OCI-LY3 (cell line): Measurements from ENCODE around the gene PICALM.

Source experiments
- H2AFZ ChIP-seq: fragments of 200-600, 300-600 bp; shearing (Covaris generic); 2 replicates; pipeline ENCODE4 v1.6.0; 2014; ENCODE audit warnings: antibody characterized with exemption, low read depth, low read length
- H3K27ac ChIP-seq: fragments of 200-600, 300-600 bp; sonication (generic); 2 replicates; pipeline ENCODE4 v1.5.1; 2014; ENCODE audit warnings: mild to moderate bottlenecking, low read length, moderate library complexity, mixed read lengths
- H3K27me3 ChIP-seq: fragments of 200-600, 300-600 bp; sonication (generic); 2 replicates; pipeline ENCODE4 v1.6.1; 2014; ENCODE audit warnings: low read depth, low read length, mixed read lengths
- H3K36me3 ChIP-seq: fragments of 200-600, 300-600 bp; sonication (generic); replicated peaks from 2 replicates; pipeline ENCODE3; 2014; ENCODE audit warnings: low read depth, low read length, mixed read lengths
- H3K4me1 ChIP-seq: fragments of 300-600, 200-600 bp; sonication (generic); 2 replicates; pipeline ENCODE4 v1.6.1; 2014; ENCODE audit warnings: low read length, mixed read lengths
- H3K4me2 ChIP-seq: fragments of 200-600, 300-600 bp; sonication (generic); 2 replicates; pipeline ENCODE4 v1.6.1; 2014; ENCODE audit warnings: low read length, mixed read lengths
- H3K4me3 ChIP-seq: fragments of 300-600, 200-600 bp; sonication (generic); 2 replicates; pipeline ENCODE4 v1.5.1; 2014; ENCODE audit warnings: antibody characterized with exemption, mild to moderate bottlenecking, low read length, moderate library complexity
- H3K79me2 ChIP-seq: fragments of 300-600, 200-600 bp; shearing (Covaris generic); 2 replicates; pipeline ENCODE4 v1.6.1; 2014; ENCODE audit warnings: mild to moderate bottlenecking, low read length, mixed read lengths
- H3K9ac ChIP-seq: fragments of 300-600, 200-600 bp; shearing (Covaris generic); 2 replicates; pipeline ENCODE4 v1.6.0; 2014; ENCODE audit warnings: mild to moderate bottlenecking, low read length, moderate library complexity
- H3K9me3 ChIP-seq: fragments of 200-600, 300-600 bp; shearing (Covaris generic); 2 replicates; pipeline ENCODE4 v1.6.1; 2014; ENCODE audit warnings: low read length, mixed read lengths; ENCODE audit not compliant: insufficient read depth
- H4K20me1 ChIP-seq: fragments of 200-600, 300-600 bp; sonication (generic); 2 replicates; pipeline ENCODE4 v1.6.1; 2016; ENCODE audit warnings: low read length, mixed read lengths; ENCODE audit not compliant: insufficient read depth
- EZH2phosphoT487 ChIP-seq: fragments of 200-600 bp; shearing (Covaris generic); IDR thresholded peaks from 2 replicates; pipeline ENCODE4 v1.6.1; 2018; ENCODE audit warnings: antibody characterized with exemption, mixed run types, low read depth
- TF ChIP-seq, protein P1 (sequence below): fragments of 200-600, 300-600 bp; sonication (generic); IDR thresholded peaks from 2 replicates; pipeline ENCODE4 v1.5.1; 2014; ENCODE audit warnings: antibody characterized with exemption, low read length, low read depth

Gene PICALM

GRCh38 chr11:85989746-85990145 is 79.1 kb downstream of the PICALM start:
- no peak overlapping the region for H2AFZ ChIP-seq
- no peaks in the 10 kb centered on the region for H3K27me3 ChIP-seq
- TF ChIP-seq EZH2phosphoT487 = no peak
- TF ChIP-seq, protein P1, sequence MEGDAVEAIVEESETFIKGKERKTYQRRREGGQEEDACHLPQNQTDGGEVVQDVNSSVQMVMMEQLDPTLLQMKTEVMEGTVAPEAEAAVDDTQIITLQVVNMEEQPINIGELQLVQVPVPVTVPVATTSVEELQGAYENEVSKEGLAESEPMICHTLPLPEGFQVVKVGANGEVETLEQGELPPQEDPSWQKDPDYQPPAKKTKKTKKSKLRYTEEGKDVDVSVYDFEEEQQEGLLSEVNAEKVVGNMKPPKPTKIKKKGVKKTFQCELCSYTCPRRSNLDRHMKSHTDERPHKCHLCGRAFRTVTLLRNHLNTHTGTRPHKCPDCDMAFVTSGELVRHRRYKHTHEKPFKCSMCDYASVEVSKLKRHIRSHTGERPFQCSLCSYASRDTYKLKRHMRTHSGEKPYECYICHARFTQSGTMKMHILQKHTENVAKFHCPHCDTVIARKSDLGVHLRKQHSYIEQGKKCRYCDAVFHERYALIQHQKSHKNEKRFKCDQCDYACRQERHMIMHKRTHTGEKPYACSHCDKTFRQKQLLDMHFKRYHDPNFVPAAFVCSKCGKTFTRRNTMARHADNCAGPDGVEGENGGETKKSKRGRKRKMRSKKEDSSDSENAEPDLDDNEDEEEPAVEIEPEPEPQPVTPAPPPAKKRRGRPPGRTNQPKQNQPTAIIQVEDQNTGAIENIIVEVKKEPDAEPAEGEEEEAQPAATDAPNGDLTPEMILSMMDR = no peak
- H3K36me3 ChIP-seq = peaks cover 64% of the 10 kb centered on the region
- H3K4me1 ChIP-seq = peaks cover 18% of the 10 kb centered on the region
- H3K79me2 ChIP-seq = peaks cover 15% of the 10 kb centered on the region
- peaks cover 10% of the 10 kb centered on the region for H4K20me1 ChIP-seq
- no peak overlapping the region for H3K9ac ChIP-seq
- no peak overlapping the region for H3K4me3 ChIP-seq
- no peaks in the 10 kb centered on the region for H3K9me3 ChIP-seq
- H3K4me2 ChIP-seq = no peak overlapping the region
- H3K27ac ChIP-seq = no peak overlapping the region

- Histone ChIP-seq H3K79me2 (peaks cover 15% of the 10 kb centered on the region), H3K4me3 (no peak overlapping the region), H3K9me3 (no peaks in the 10 kb centered on the region), H3K4me2 (0 out of 2 replicates have a peak overlapping the region, but pooled peaks have one; percentile 1), H3K27me3 (no peaks in the 10 kb centered on the region), H4K20me1 (peaks cover 10% of the 10 kb centered on the region), H3K9ac (no peak overlapping the region), H3K36me3 (peaks cover 65% of the 10 kb centered on the region), H3K27ac (no peak overlapping the region; the same call in 1 of the 2 replicates), H2AFZ (no peak overlapping the region), H3K4me1 (peaks cover 18% of the 10 kb centered on the region)
- no peak for TF ChIP-seq EZH2phosphoT487
- TF ChIP-seq, protein P1 = no peak
These were observed 80.1 kb downstream of the PICALM start for GRCh38 chr11:85988780-85989179.

DNA sequence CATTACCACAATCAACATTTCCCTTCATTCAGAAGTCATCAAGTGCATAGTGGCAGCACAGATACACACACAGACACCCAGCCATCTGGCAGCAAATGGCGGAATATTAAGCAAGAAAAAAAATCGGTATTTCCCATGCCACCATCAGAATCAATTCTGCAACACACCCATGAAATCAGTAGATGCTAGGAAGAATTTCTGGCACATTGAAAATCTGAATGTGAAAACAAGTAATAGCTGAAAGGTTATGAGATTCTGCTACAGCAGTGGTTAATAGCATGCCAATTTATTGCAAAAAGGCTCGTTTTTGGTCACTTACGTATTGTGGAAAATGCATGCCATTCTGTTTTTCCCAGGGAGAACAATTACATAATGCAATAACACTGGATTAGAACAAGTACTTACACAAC is 91.1 kb downstream of the PICALM start:
- H3K4me1 ChIP-seq = peaks cover 14% of the 10 kb centered on the region
- H3K4me3 ChIP-seq = no peak overlapping the region
- no peaks in the 10 kb centered on the region for H3K27me3 ChIP-seq
- H3K4me2 ChIP-seq = no peak overlapping the region
- no peak overlapping the region for H3K27ac ChIP-seq
- no peak for TF ChIP-seq EZH2phosphoT487
- TF ChIP-seq, protein P1 = no peak
- no peaks in the 10 kb centered on the region for H3K79me2 ChIP-seq
- peaks cover 66% of the 10 kb centered on the region for H3K36me3 ChIP-seq
- H3K9ac ChIP-seq = no peak overlapping the region
- H3K9me3 ChIP-seq = no peaks in the 10 kb centered on the region
- no peak overlapping the region for H2AFZ ChIP-seq
- peaks cover 17% of the 10 kb centered on the region; the same call in 1 of the 2 replicates for H4K20me1 ChIP-seq

DNA sequence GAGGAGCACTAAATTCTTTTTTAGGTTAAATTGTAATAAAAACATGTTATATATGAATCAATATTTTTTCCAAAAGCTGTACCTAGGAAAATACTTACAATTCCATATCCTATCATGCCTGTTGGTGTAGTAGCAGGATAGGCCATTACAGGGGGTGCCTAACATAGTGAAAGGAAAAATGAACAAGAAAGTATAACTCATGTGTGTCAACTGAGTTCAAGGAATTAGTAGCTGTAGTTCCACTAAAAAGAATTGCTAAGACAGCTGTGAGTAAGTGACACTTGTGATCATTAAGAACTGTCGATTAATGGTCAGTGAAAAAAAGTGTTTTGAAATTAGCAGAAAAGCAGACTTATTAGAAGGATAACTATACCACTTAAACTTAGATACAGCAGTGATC is 92.4 kb downstream of the PICALM start:
- Histone ChIP-seq H4K20me1 (peaks cover 21% of the 10 kb centered on the region; the same call in 1 of the 2 replicates), H3K36me3 (peaks cover 68% of the 10 kb centered on the region), H3K4me3 (no peak overlapping the region), H3K27me3 (no peaks in the 10 kb centered on the region), H3K79me2 (no peaks in the 10 kb centered on the region; the same call in 1 of the 2 replicates), H3K4me1 (peaks cover 15% of the 10 kb centered on the region), H3K4me2 (no peak overlapping the region), H3K9me3 (no peaks in the 10 kb centered on the region), H3K27ac (no peak overlapping the region), H3K9ac (no peak overlapping the region), H2AFZ (no peak overlapping the region)
- TF ChIP-seq, protein P1 = no peak
- no peak for TF ChIP-seq EZH2phosphoT487
